Caki2 (cell line): Measurements from ENCODE around the gene CACNA1I. TPM values are rescaled to one million over a fixed set of nuclear protein-coding genes. Genes with fewer than 3 reads are reported as not detected.

ENCODE experiments used
- DNase-seq: peaks from one replicate; pipeline ENCODE4 v3.0.0-alpha.2; 2015; ENCODE audit warnings: low read depth
- in situ Hi-C: cut with HindIII; loops from 2 replicates; pipeline ENCODE4 v1.10.0; 2016; ENCODE audit warnings: low sequenced_read_pairs, low pct_unique_long_range_greater_than_20kb, mixed read lengths
- total RNA-seq: library from RNA; depleted of rRNA; stranded (reverse); fragments of >200 nt; shearing (Covaris generic); gene quantifications from 2 replicates; pipeline ENCODE4 v1.2.3, GENCODE V29; 2014; ENCODE audit warnings: low replicate concordance

Gene CACNA1I
- total RNA-seq, 1 experiment from 2014 or later = not detected

DNA sequence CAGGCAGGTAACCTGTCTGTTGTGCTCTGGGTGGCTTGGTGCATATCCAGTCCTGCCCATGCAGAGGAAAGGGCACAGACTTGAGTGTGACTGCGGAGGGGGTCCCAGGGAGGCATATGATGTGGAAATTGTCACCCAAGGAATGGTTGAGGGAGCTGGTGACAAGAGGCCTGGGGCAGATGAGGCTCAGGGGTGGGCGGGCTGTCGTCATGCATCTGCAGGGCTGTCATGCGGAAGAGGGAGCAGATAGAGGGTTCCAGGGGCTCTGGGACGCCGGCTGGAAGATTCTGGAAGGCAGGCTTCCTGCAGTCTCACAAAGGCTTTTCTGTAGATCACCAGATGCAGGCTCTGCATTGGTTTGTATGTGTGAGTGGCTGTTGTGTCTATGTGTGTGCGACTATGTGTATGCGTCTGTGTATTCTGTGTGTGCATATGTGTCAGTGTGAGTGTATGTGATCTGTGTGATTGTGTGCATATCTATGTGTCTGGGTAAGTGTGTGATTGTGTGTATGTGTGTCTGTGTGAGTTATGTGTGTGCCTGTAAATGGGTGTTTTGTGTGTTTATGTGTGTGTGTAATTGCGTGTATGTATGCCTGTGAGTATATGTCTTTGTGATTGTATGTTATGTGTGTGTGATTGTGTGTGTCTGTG is 7.6 kb upstream of the CACNA1I start:
- in situ Hi-C loops = no loop called here
- no peak for DNase-seq

DNA sequence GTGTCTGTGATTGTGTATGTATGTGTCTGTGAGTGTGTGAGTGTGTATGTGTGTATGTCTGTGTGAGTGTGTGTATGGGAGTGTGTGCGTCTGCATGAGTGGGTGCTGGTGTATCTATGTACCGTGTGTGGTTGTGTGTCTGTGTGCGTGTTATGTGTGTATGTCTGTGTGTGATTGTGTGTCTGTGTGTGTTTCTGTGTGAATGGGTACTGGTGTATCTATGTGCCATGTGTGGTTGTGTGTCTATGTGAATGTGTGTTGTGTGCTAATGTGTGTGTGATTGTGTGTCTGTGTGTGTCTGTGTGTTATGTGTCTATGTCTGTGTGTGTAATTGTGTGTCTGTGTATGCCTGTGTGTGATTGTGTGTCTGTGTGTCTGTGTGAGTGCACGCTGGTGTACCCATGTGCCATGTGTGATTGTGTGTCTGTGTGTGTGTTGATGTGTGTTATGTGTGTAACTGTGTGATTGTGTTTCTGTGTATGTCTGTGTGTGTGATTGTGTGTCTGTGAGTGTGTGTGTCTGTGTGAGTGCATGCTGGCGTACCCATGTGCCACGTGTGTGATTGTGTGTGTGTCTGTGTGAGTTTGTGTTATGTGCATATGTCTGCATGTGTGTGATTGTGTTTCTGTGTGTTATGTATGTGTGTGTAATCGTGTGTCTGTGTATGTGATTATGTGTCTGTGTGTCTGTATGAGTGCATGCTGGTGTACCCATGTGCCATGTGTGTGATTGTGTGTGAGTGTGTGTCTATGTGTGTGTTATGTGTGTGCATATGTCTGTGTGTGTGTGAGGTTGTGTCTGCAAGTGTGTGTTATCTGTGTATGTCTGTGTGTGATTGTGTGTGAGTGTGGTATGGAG is 6.8 kb upstream of the CACNA1I start:
- in situ Hi-C loops = no loop called here
- DNase-seq = no peak

DNA sequence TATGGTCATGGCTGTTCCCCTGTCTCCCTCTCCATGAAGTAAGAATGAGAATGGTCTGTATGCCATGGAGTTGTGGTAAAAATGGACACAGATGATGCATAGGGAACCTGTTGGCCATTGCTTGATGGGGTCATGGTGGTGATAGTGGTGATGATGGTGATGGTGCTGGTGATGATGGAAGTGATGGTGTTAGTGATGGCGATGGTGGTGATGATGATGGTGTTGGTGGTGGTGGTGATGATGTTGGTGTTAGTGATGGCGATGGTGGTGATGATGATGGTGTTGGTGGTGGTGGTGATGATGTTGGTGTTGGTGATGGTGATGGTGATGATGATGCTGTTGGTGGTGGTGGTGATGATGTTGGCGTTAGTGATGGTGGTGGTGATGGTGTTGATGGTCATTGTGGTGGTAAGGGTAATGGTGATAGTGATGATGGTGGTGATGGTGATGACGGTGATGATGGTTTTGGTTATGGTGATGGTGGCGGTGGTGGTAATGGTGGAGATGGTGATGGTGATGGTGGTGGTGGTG is 5.1 kb upstream of the CACNA1I start:
- DNase-seq = no peak
- in situ Hi-C loops = no loop called here

DNA sequence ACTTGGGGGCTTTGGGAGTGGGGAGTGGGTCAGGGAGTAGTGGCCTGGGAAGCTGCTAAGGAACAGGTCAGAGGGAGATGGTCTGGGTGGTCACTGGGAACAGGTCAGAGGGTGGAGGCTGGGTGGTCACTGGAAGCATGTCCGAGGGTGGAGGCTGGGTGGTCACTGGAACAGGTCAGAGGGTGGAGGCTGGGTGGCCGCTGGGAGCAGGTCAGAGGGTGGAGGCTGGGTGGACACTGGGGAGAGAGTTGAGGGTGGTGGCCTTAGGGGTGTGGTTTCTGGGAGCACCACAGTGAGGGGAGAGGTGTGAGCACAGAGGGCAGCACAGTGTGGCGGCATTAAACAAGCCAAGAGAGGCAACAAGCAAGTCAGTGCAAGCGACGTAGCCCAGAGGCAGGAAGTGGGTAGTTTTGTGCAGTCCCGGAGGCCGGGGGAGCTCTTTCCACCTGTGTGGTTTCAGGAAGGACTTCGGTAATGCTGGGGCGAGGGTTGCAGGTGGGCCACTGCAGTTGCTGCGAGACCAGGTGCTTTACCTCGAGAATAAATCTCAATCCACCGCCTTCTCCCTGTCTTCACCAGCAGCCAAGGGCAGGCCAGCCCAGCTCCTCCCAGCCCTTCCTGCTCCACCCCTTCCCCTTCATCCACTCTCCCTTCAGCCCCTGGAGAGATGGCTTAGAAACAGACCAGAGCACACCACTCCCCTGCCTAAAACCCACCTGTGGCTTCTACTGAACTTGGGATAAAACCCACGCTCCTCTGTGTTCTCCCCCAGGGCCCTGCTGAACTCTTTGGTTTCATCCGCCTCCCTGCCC is 3.2 kb upstream of the CACNA1I start:
- DNase-seq = no peak
- in situ Hi-C loops = no loop called here

DNA sequence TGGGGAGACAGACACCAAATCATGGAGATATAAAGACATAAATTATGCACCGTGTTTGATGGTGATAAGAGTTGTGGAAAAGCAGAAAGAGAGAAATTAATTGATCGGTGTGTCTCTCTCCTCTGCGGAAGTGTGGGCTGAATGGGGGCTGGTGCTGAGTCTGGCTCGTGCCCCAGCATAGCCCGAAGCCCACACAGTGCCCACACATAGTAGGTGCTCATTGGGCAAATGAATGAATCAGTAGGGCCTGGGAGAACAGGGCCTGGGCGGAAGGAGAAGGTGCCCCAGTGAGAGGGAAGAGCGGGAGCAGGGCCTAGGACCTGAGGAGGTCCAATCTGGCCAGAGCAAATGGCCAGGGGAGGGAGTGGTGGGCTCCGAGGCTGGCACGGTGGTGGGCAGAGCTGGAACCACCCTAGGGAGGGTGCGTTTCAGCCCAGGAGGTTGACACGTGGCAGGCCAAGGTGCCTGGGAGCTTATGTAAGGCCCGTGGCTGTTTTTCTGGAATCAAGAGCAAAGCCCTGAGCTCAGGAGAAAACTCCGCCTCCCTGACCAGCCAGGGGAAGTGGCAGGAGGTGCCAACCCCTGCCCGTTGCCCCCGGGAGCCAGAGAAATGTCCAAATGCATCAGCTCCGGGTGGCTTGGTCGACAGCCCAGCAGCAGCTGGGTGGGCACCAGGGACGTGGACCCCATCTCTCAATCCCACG is 2.1 kb upstream of the CACNA1I start:
- no peak for DNase-seq
- in situ Hi-C loops = no loop called here

GRCh38 chr22:39569066-39569465 is 1.5 kb upstream of the CACNA1I start:
- DNase-seq = no peak
- in situ Hi-C loops = no loop called here

GRCh38 chr22:39570226-39570625 is 327 bp upstream of the CACNA1I start:
- in situ Hi-C loops = no loop called here
- DNase-seq = no peak

DNA sequence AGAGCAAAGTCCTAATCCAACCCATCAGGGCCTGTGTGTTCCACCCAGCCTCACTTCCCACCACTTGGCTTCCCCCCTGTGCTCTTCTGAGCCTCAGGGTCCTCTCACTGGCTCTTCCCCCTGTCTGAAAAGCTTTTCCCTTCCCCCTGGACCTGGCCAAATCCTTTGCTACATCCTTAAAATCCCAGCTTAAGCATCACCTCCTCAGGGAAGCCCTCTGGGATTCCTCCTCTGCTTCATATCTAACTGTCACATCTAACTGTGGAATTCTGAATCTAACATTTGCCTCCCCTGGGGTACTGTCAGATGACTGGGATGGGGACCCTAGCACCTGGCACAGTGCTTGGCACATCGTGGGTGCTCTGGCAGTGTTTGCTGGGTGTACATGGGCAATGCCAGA is 985 bp downstream of the CACNA1I start:
- DNase-seq = no peak
- in situ Hi-C loops = no loop called here

DNA sequence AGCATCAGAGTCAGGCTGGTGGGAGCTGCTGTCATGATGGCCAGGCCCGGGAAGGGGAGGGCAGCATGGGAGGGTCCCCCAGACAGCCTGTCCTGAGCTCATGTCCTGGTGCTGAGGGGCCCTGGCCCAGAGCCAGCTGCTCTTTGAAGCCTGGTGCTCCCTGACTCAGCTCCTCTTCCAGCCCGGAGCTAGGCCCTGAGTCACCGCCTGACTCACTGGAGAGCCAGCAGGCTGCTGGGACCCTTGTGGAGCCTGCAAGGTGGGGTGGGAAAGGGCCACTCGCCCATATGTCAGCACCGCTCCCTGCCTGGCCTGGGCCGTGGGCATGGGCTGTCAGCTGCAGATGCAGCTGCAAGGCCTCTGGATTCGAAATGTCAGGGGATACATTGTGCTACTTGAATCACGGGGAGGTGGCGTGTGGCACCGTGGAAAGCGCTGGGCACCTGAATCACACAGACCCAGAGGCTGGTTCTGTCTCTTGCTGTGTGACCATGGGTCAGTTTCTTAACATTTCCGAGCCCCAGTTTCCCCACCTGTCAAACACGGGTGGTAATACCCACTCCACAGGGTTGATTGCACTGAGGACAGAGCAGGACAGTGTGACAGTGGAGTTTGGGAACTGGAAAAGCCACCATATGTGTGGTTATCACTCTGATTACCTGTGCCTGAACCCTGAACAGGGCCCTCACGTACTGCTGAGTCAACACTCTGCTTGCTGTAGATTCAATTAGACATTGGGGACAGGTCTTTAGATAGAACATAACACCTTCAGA is 4.4 kb downstream of the CACNA1I start:
- in situ Hi-C loops = no loop called here

DNA sequence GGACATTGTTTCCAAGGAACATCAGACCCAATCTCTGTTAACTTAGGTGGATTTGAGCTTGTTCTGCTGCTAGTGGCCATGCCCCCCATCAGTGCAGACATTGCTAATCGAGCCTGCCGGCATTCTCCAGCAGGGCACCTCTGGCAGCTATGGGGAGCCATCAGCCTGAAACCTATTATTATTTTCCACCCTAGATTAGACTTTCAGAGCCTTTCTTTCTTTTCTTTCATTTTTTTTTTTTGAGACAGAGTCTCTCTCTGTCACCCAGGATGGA is 4.9 kb downstream of the CACNA1I start:
- in situ Hi-C loops = no loop called here
- DNase-seq = no peak

More for the DNA sequence above, 4.4 kb downstream of the CACNA1I start:
- peak; percentile 91 for DNase-seq

- in situ Hi-C loops = no loop called here
- no peak for DNase-seq
Observed at GRCh38 chr22:39576027-39576426, 5.5 kb downstream of the CACNA1I start.

GRCh38 chr22:39577366-39577765 is 6.8 kb downstream of the CACNA1I start:
- no peak for DNase-seq
- in situ Hi-C loops = no loop called here

- in situ Hi-C loops = no loop called here
- no peak for DNase-seq
Observed at GRCh38 chr22:39577900-39578299, 7.3 kb downstream of the CACNA1I start.

DNA sequence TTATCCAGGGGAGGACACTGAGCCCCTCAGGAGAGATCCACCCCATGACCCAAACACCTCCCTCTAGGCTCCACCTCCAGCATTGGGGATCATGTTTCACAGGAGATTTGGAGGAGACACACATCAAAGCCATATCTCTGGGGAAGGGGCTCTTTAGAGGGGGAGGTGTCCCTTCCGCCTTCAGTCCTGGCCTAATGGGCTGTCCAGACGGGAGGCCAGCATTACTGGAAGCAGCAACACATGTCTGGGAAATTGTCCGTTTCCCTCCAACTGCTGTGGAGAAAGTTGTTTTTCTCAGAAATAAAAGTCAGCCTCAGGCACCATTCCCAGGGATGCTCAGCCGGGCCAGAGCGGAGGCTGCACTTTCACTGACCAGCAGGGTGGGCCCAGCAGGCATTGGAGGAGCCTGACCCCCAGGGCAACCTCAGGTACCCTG is 9.5 kb downstream of the CACNA1I start:
- DNase-seq = no peak
- in situ Hi-C loops = no loop called here

GRCh38 chr22:39580795-39581194 is 10.2 kb downstream of the CACNA1I start:
- in situ Hi-C loops = no loop called here
- DNase-seq = no peak

- in situ Hi-C loops = no loop called here
- no peak for DNase-seq
Observed at GRCh38 chr22:39581303-39581702, 10.8 kb downstream of the CACNA1I start.

- in situ Hi-C loops = no loop called here
Observed at GRCh38 chr22:39583066-39583667, 12.6 kb downstream of the CACNA1I start.

More at GRCh38 chr22:39583066-39583667, 12.6 kb downstream of the CACNA1I start:
- DNase-seq = no peak
